GM12878 (cell line): ENCODE measurements around the gene CREB3L4. TPM values are rescaled to one million over a fixed set of nuclear protein-coding genes. Genes with fewer than 3 reads are reported as not detected.

ENCODE experiments used
- ASH2L ChIP-seq: fragments of 300-600, 200-600 bp; sonication (generic); IDR thresholded peaks from 2 replicates; pipeline ENCODE4 v1.6.1; 2017; ENCODE audit warnings: low read depth, mild to moderate bottlenecking, borderline replicate concordance
- ATF3 ChIP-seq: IDR thresholded peaks from 2 replicates; pipeline ENCODE4 v1.6.1; 2011; ENCODE audit warnings: low read depth, mild to moderate bottlenecking, low read length, moderate library complexity, borderline replicate concordance; ENCODE audit errors: extremely low read depth
- BACH1 ChIP-seq: fragments of 450-650 bp; IDR thresholded peaks from 2 replicates; pipeline ENCODE4 v1.6.1; 2017; ENCODE audit warnings: mild to moderate bottlenecking, borderline replicate concordance
- BHLHE40 ChIP-seq, 2 experiments: fragments of 450-650 bp in 1 of 2; IDR thresholded peaks; 2 replicates each; pipeline ENCODE4 v1.6.1; 2011 to 2017; ENCODE audit warnings: low read depth in 2 of 2, borderline replicate concordance in 1 of 2, improper control_type of control experiment in 1 of 2, low read length in 1 of 2, mild to moderate bottlenecking in 1 of 2
- CEBPB ChIP-seq, 2 experiments: fragments of 150-350 bp in 1 of 2; IDR thresholded peaks; 2 replicates each; pipeline ENCODE4 v1.6.1; 2012 to 2014; ENCODE audit warnings: low read depth in 2 of 2, low read length in 2 of 2, borderline replicate concordance in 1 of 2, inconsistent platforms in 1 of 2
- E2F8 ChIP-seq: fragments of 450-650 bp; IDR thresholded peaks from 2 replicates; pipeline ENCODE4 v1.6.1; 2018; ENCODE audit warnings: mild to moderate bottlenecking, low read depth, moderate library complexity; ENCODE audit not compliant: partially characterized antibody
- IKZF2 ChIP-seq, 2 experiments: fragments of 450-650 bp; IDR thresholded peaks; 2 replicates each; pipeline ENCODE4 v1.6.1; 2017; ENCODE audit warnings: mild to moderate bottlenecking in 2 of 2, moderate library complexity in 2 of 2
- IRF3 ChIP-seq: fragments of 450-650 bp; IDR thresholded peaks from 2 replicates; pipeline ENCODE4 v1.6.1; 2014; ENCODE audit warnings: mild to moderate bottlenecking
- IRF5 ChIP-seq: fragments of 450-650 bp; IDR thresholded peaks from 2 replicates; pipeline ENCODE4 v1.6.1; 2017; ENCODE audit warnings: borderline replicate concordance
- JUND ChIP-seq: IDR thresholded peaks from 2 replicates; pipeline ENCODE4 v1.6.1; 2012; ENCODE audit warnings: low read depth, mild to moderate bottlenecking, low read length, improper control_type of control experiment, moderate library complexity
- KLF5 ChIP-seq: fragments of 450-650 bp; IDR thresholded peaks from 2 replicates; pipeline ENCODE4 v1.6.1; 2014; ENCODE audit warnings: mild to moderate bottlenecking; ENCODE audit not compliant: partially characterized antibody
- LARP7 ChIP-seq: fragments of 450-650 bp; IDR thresholded peaks from 2 replicates; pipeline ENCODE4 v1.6.1; 2017; ENCODE audit warnings: mild to moderate bottlenecking
- MYB ChIP-seq: fragments of 150-350 bp; IDR thresholded peaks from 2 replicates; pipeline ENCODE4 v1.6.1; 2014; ENCODE audit warnings: mild to moderate bottlenecking, low read depth, low read length, borderline replicate concordance
- NR2C1 ChIP-seq: fragments of 450-650 bp; IDR thresholded peaks from 2 replicates; pipeline ENCODE4 v1.6.1; 2017; ENCODE audit warnings: antibody characterized with exemption, mild to moderate bottlenecking, moderate library complexity
- NR2F1 ChIP-seq: fragments of 450-650 bp; conservative IDR thresholded peaks from 2 replicates; pipeline ENCODE4 v1.6.1; 2017; ENCODE audit warnings: mild to moderate bottlenecking
- PML ChIP-seq: IDR thresholded peaks from 2 replicates; pipeline ENCODE4 v1.6.1; 2012; ENCODE audit warnings: low read length, inconsistent platforms
- RB1 ChIP-seq: fragments of 450-650 bp; formaldehyde crosslinking; IDR thresholded peaks from 2 replicates; pipeline ENCODE4 v1.6.1; 2017; ENCODE audit warnings: mild to moderate bottlenecking, borderline replicate concordance
- RCOR1 ChIP-seq: conservative IDR thresholded peaks from 2 replicates; pipeline ENCODE4 v1.6.1; 2012; ENCODE audit warnings: low read depth, low read length, improper control_type of control experiment
- RUNX3 ChIP-seq: IDR thresholded peaks from 2 replicates; pipeline ENCODE4 v1.6.1; 2012; ENCODE audit warnings: low read length, inconsistent platforms
- SMC3 ChIP-seq: IDR thresholded peaks from 2 replicates; pipeline ENCODE4 v1.6.1; 2011; ENCODE audit warnings: low read length, improper control_type of control experiment, borderline replicate concordance
- SP1 ChIP-seq: IDR thresholded peaks from one replicate; pipeline ENCODE4 v1.6.1; 2011; ENCODE audit warnings: low read depth, low read length
- SREBF1 ChIP-seq: IDR thresholded peaks from 2 replicates; pipeline ENCODE4 v1.6.1; 2012; ENCODE audit warnings: mild to moderate bottlenecking, low read length
- STAT3 ChIP-seq: IDR thresholded peaks from 2 replicates; pipeline ENCODE4 v1.6.1; 2011; ENCODE audit warnings: low read depth, low read length, improper control_type of control experiment
- TCF12 ChIP-seq: IDR thresholded peaks from 2 replicates; pipeline ENCODE4 v1.6.1; 2011; ENCODE audit warnings: low read depth, mild to moderate bottlenecking, low read length
- YBX1 ChIP-seq: fragments of 450-650 bp; IDR thresholded peaks from 2 replicates; pipeline ENCODE4 v1.6.1; 2016; ENCODE audit warnings: antibody characterized with exemption
- ZNF24 ChIP-seq: fragments of 450-650 bp; IDR thresholded peaks from 2 replicates; pipeline ENCODE4 v1.6.1; 2017; ENCODE audit warnings: antibody characterized with exemption, mild to moderate bottlenecking
- ZSCAN29 ChIP-seq: fragments of 450-650 bp; IDR thresholded peaks from 2 replicates; pipeline ENCODE4 v1.6.1; 2017; ENCODE audit warnings: mild to moderate bottlenecking, moderate library complexity
- polyA plus RNA-seq, 11 experiments: library from polyadenylated mRNA; depleted of rRNA in 4 of 11; unstranded in 6 of 11; stranded (reverse) in 5 of 11; fragments of >200 nt; fragmentation: Nextera tagmentation in 4 of 11; fragmentation: Illumina TruSeq in 1 of 11; extraction: Ambion mirVana in 4 of 11; extraction: Trizol in 1 of 11; gene quantifications; 1 replicate in 1 of 11; 2 replicates in 10 of 11; pipeline versions ENCODE4 v1.2.1 to v1.2.3, GENCODE V29; 2011 to 2016; ENCODE audit warnings: inconsistent platforms in 2 of 11, missing spikeins in 2 of 11, low read depth in 1 of 11
- total RNA-seq, 4 experiments: library from RNA; depleted of rRNA in 3 of 4; stranded (reverse); fragments of >200 nt in 3 of 4; fragmentation: Illumina TruSeq in 1 of 4; extraction: Trizol in 1 of 4; gene quantifications; 2 replicates each; pipeline versions ENCODE4 v1.2.1 to v1.2.3, GENCODE V29; 2013 to 2021

CREB3L4 gene
- total and polyA plus RNA-seq, 10 of the 15 experiments (the other 5 are each of a cell fraction or from before 2014, with no cell fraction given), result 9.7 to 14.0 (median 12.1) TPM

- peak in 1 of 2 experiments; percentile 12; a peak in 1 of 4 replicates for TF ChIP-seq IKZF2 (IDR thresholded peaks at IDR 0.05)
- TF ChIP-seq ZNF24, result no peak
- no peak for TF ChIP-seq IRF3
- TF ChIP-seq RUNX3, result no peak
- 0 out of 2 replicates have a peak, but pooled peaks have one; percentile 49 for TF ChIP-seq STAT3
- TF ChIP-seq ASH2L, result no peak
- TF ChIP-seq SP1, result peak; percentile 67
- no peak for TF ChIP-seq ZSCAN29
- no peak for TF ChIP-seq IRF5
- TF ChIP-seq SMC3, result no peak
- no peak; the same call in none of the 2 replicates for TF ChIP-seq LARP7
- no peak; the same call in 1 of the 2 replicates for TF ChIP-seq BACH1
- TF ChIP-seq NR2F1, result peak; percentile 94
- no peak for TF ChIP-seq RCOR1
- TF ChIP-seq BHLHE40 (IDR thresholded peaks at IDR 0.05; ENCODE audit: borderline replicate concordance in 1 of 2, low read depth in 2 of 2, low read length in 1 of 2), result 0 out of 4 replicates have a peak, but pooled peaks of 1 of the 2 experiments have one; percentile 6
- TF ChIP-seq RB1, result no peak
- TF ChIP-seq SREBF1, result peak; percentile 90
- TF ChIP-seq YBX1, result no peak
- TF ChIP-seq TCF12, result no peak
- no peak for TF ChIP-seq CEBPB (IDR thresholded peaks at IDR 0.05; ENCODE audit: borderline replicate concordance in 1 of 2, low read depth in 2 of 2, low read length in 2 of 2)
- TF ChIP-seq KLF5, result no peak
- peak; percentile 97 for TF ChIP-seq NR2C1
- TF ChIP-seq E2F8, result peak; percentile 73
- no peak for TF ChIP-seq MYB
- TF ChIP-seq PML, result no peak
- TF ChIP-seq ATF3, result peak; percentile 59; the same call in 1 of the 2 replicates
- TF ChIP-seq JUND, result no peak
Observed at GRCh38 chr1:153958111-153958960, 9.4 kb upstream of the CREB3L4 start, which contains the start of gene CRTC2 (continued).
